ENCODE measurements around the gene CLDN22. TPM values are rescaled to one million over a fixed set of nuclear protein-coding genes. Genes with fewer than 3 reads are reported as not detected.

The CLDN22 gene
- total RNA-seq, 4 donors from 2014 or later, result not detected

DNA sequence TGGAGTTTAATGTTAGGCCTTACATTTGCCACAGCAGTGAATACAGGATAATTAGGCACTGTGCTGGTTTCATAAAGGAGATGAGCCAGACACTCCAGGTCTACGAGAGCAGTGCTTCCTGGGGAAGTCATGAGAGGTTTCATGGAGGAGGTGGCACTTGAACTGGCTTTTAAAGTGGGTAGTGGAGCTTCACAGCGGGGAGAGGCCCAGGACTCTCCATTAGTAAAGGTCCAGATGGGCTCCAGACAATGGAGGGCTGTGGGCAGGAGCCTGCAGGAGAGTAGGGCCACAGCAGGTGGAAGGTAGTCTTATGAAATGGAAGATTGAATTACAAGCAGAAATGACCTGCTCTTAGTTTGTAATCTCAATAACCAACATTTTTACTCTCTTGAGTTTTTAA is 29.0 kb downstream of the CLDN22 start:
- TF ChIP-seq POLR2A (IDR thresholded peaks at IDR 0.05), result no peak
- TF ChIP-seq, protein P1, sequence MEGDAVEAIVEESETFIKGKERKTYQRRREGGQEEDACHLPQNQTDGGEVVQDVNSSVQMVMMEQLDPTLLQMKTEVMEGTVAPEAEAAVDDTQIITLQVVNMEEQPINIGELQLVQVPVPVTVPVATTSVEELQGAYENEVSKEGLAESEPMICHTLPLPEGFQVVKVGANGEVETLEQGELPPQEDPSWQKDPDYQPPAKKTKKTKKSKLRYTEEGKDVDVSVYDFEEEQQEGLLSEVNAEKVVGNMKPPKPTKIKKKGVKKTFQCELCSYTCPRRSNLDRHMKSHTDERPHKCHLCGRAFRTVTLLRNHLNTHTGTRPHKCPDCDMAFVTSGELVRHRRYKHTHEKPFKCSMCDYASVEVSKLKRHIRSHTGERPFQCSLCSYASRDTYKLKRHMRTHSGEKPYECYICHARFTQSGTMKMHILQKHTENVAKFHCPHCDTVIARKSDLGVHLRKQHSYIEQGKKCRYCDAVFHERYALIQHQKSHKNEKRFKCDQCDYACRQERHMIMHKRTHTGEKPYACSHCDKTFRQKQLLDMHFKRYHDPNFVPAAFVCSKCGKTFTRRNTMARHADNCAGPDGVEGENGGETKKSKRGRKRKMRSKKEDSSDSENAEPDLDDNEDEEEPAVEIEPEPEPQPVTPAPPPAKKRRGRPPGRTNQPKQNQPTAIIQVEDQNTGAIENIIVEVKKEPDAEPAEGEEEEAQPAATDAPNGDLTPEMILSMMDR (IDR thresholded peaks at IDR 0.05), result no peak
- intact Hi-C loops (cut with DNase I; ENCODE audit: low total_unique reads), result no loop called here
- no peak for DNase-seq (ENCODE audit: low spot score in 2 of 2)
- WGBS, 2 donors, result 93 to 95% methylated on average over 2 of the region's 2 CpGs
- no peak overlapping the region for H3K4me3 ChIP-seq (ENCODE audit: low read depth, poor library complexity, severe bottlenecking)

DNA sequence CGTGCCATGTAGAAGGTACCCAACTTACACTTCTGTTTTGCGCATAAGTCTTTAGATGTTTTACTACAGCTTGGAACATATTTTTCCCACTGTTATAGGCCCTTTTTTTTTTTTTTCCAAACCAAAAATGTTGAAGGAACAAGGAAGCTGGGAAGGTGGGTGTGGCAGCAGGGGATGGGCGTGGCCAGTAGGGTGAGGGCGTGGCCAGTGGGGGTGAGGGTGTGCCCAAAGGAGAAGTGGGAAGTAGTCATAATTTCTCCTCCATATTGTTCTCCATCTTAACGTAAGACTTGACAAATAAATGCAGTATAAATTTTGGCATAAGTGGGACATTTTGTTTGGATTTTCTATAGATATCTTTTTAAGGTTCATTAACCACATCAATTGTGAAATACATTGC is 30.4 kb downstream of the CLDN22 start:
- 91 to 92% methylated on average over 5 of the region's 5 CpGs for WGBS, 2 donors
- H3K4me3 ChIP-seq (ENCODE audit: low read depth, poor library complexity, severe bottlenecking), result no peak overlapping the region
- no peak for TF ChIP-seq POLR2A (IDR thresholded peaks at IDR 0.05)
- TF ChIP-seq, protein P1 (IDR thresholded peaks at IDR 0.05), result no peak
- intact Hi-C loops (cut with DNase I; ENCODE audit: low total_unique reads), result no loop called here
- no peak for DNase-seq (ENCODE audit: low spot score in 2 of 2)

GRCh38 chr4:183288955-183289354 is 31.1 kb downstream of the CLDN22 start:
- no peak for DNase-seq (ENCODE audit: low spot score in 2 of 2)
- TF ChIP-seq, protein P1 (IDR thresholded peaks at IDR 0.05), result no peak
- H3K4me3 ChIP-seq (ENCODE audit: low read depth, poor library complexity, severe bottlenecking), result no peak overlapping the region
- 95 to 96% methylated on average over 2 of the region's 2 CpGs for WGBS, 2 donors
- intact Hi-C loops (cut with DNase I; ENCODE audit: low total_unique reads), result no loop called here

DNA sequence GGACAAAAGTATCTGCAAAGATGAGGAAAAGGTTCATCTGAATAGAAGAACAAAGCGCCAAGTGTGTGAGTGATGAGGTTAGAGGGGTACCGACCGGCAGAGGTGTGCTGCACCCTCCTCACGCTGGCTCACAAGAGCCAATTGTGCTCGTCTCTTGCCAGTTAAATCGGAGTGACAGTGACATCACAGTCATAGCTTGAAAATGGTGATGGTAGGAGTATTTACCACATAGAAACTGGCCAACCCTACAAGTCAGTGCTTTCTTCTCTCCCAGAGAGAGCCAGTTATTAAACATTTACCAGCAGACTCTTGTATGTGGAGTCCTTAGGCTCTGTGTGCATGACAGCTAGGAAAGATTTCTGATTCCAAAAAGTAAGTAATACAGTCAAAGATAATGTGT is 32.4 kb downstream of the CLDN22 start:
- DNase-seq (ENCODE audit: low spot score in 2 of 2), result no peak
- intact Hi-C loops (cut with DNase I; ENCODE audit: low total_unique reads), result no loop called here
- TF ChIP-seq POLR2A (IDR thresholded peaks at IDR 0.05), result no peak
- TF ChIP-seq, protein P1 (IDR thresholded peaks at IDR 0.05), result no peak
- WGBS, 2 donors, result 95 to 96% methylated on average over 6 of the region's 6 CpGs
- no peak overlapping the region for H3K4me3 ChIP-seq (ENCODE audit: low read depth, poor library complexity, severe bottlenecking)

- TF ChIP-seq, protein P1 (IDR thresholded peaks at IDR 0.05), result no peak
- no peak for TF ChIP-seq POLR2A (IDR thresholded peaks at IDR 0.05)
- 90 to 91% methylated on average over 2 of the region's 2 CpGs for WGBS, 2 donors
- DNase-seq (ENCODE audit: low spot score in 2 of 2), result no peak
- H3K4me3 ChIP-seq (ENCODE audit: low read depth, poor library complexity, severe bottlenecking), result no peak overlapping the region
- intact Hi-C loops (cut with DNase I; ENCODE audit: low total_unique reads), result no loop called here
Observed at GRCh38 chr4:183287309-183287659, 32.8 kb downstream of the CLDN22 start.

DNA sequence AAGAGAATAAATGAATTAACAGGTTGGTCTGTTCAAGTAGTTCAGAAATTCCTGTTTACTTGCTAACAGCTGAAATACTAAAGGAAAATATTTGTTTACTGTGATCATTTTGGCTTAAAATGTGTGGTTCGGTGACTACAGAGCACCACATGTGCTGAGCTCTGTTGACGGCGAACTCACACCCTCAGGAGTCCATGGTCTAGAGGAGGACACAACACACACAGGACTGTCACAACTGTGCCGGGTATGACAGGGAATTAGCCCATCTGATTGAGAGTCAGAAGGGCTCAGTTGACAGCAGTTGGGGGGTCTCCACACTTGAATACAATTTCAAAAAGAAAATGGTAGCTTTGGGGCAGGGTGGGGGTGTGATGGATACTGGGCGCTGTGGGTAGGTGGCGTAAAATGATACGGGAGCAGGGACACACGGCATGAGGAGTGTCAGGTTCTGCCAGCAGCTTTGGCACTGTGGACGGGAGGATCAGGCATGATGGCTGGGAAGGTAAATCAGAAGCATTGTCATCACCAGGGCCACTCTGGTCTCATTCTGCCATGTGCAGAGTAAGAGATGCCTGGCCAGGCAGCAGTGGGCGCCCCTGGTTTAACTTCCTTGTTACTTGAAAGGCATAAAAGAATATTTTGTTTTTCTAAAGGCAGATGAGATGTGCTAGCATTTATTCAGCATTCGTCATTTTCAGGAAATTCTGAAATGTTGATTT is 33.3 kb downstream of the CLDN22 start:
- TF ChIP-seq, protein P1 (IDR thresholded peaks at IDR 0.05), result no peak
- 90 to 94% methylated on average over 11 of the region's 11 CpGs for WGBS, 2 donors
- intact Hi-C loops (cut with DNase I; ENCODE audit: low total_unique reads), result no loop called here
- no peak for DNase-seq (ENCODE audit: low spot score in 2 of 2)
- H3K4me3 ChIP-seq (ENCODE audit: low read depth, poor library complexity, severe bottlenecking), result no peak overlapping the region

Data from lower leg skin (tissue), 4 donors.